Hematopoietic multipotent progenitor cell (in vitro differentiated cells): ENCODE measurements around the gene TMEM215. TPM values are rescaled to one million over a fixed set of nuclear protein-coding genes. Genes with fewer than 3 reads are reported as not detected.

Experiments
- DNase-seq, 3 donors: peaks; one replicate each; pipeline ENCODE4 v3.0.0-alpha.2; 2011 to 2015; ENCODE audit warnings: low read depth in 2 of 3, low spot score in 2 of 3
- small RNA-seq: library from RNA; depleted of rRNA; stranded (forward); fragments of <200 nt; gene quantifications from one replicate; pipeline ENCODE3, GENCODE V24; 2012
- total RNA-seq: library from RNA; depleted of rRNA; stranded (reverse); fragments of >200 nt; gene quantifications from one replicate; pipeline ENCODE4 v1.2.3, GENCODE V29; 2012

The TMEM215 gene
- total RNA-seq, 1 donor, result not detected

DNA sequence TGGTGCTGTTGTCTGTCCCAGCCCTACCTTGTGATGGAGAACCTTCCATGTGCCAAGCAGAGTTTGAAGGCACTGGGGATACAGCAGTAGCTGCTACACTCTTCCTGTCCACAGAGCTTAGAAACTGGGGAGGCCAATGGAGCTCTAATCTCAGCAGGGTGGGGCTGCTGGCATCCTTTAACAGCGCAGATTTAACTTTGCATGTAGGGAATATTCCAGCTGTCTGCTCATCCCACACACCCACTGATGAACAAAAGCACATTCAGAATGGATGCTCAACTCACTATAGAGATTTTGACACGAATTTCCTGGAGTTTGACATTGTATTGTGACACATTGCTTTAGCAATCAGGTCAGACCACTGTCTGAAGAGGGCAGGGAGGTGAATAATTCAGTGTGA lies 49.0 kb downstream of the TMEM215 start:
- no peak for DNase-seq

Small RNAs within 50 kb of the gene (small RNA-seq; reads per million reads assigned to genes)
- not detected for gene RF00019

Other genes with a start within 250 kb of the TMEM215 start
- gene SMIM27, start 231.2 kb upstream of the TMEM215 start, total RNA-seq, result 9.2 TPM
- gene TOPORS, start 231.0 kb upstream of the TMEM215 start, total RNA-seq, result 29.6 TPM
- 12.4 TPM for gene NDUFB6, start 210.4 kb upstream of the TMEM215 start, total RNA-seq
- under 0.01 TPM for gene TAF1L, start 147.9 kb upstream of the TMEM215 start, total RNA-seq
- 11.3 TPM for gene APTX, start 218.1 kb downstream of the TMEM215 start, total RNA-seq
- gene DNAJA1, start 241.7 kb downstream of the TMEM215 start, total RNA-seq, result 28.3 TPM